ENCODE data around the gene RHEB.

The RHEB gene

DNA sequence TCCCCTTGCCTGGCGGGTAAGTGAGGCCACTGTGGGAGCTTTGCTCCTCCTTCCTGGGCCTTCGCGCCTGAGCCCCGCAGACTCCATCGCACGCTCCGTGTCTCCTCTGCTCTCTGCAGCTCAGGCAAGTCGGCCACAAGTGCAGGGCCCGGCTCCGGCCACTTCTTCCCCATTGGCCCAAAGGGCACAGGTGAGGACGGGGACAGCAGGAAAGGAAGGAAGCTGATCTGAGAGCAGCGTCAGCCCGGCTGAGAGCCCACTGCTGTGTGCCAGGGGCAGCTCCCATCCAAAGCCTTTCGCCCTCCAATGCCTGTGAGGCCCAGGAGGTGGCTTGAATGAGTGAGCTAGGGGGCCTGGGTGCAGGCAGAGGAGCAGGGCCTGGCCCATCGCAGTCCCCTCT is 33.7 kb upstream of the RHEB start:
- H3K27ac ChIP-seq, result no peak overlapping the region
- H3K4me3 ChIP-seq, result no peak overlapping the region
- TF ChIP-seq, protein P1, sequence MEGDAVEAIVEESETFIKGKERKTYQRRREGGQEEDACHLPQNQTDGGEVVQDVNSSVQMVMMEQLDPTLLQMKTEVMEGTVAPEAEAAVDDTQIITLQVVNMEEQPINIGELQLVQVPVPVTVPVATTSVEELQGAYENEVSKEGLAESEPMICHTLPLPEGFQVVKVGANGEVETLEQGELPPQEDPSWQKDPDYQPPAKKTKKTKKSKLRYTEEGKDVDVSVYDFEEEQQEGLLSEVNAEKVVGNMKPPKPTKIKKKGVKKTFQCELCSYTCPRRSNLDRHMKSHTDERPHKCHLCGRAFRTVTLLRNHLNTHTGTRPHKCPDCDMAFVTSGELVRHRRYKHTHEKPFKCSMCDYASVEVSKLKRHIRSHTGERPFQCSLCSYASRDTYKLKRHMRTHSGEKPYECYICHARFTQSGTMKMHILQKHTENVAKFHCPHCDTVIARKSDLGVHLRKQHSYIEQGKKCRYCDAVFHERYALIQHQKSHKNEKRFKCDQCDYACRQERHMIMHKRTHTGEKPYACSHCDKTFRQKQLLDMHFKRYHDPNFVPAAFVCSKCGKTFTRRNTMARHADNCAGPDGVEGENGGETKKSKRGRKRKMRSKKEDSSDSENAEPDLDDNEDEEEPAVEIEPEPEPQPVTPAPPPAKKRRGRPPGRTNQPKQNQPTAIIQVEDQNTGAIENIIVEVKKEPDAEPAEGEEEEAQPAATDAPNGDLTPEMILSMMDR (IDR thresholded peaks at IDR 0.05), result no peak
- no peak for DNase-seq (ENCODE audit: low spot score)

DNA sequence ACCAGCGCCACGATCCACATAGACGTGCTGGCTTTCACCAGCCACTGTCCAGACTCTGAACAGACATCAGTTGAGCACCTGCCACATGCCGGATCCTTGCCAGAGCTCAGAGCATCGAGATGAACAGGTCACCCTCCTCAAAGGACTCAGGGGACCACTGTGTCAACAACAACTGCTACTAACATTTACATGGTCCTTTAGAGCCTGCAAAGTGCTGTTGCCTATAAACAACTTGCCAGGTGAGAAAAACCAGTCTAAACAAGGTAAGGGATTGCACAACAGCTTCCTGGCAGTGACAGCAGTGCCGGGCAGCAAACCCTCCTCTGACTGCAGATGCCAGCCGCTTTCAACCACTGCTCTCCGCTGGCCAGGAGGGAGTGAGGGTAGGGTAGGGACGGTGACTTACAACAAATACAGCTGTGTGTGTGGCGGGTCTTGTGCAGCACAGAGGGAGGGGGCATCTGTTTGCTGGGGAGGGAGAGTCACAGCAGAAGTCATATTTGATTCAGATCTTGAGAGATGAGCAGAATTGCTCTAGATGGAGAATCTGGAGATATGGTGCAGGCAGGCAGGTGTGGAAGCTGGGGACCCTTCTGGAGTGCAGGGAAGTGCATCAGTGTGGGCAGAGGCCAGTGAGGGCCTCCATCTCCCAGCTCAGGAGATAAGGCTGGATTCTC is 32.8 kb upstream of the RHEB start:
- TF ChIP-seq, protein P1 (IDR thresholded peaks at IDR 0.05), result no peak
- Histone ChIP-seq H3K4me3 (no peak overlapping the region), H3K27ac (no peak overlapping the region)
- no peak for DNase-seq (ENCODE audit: low spot score)

DNA sequence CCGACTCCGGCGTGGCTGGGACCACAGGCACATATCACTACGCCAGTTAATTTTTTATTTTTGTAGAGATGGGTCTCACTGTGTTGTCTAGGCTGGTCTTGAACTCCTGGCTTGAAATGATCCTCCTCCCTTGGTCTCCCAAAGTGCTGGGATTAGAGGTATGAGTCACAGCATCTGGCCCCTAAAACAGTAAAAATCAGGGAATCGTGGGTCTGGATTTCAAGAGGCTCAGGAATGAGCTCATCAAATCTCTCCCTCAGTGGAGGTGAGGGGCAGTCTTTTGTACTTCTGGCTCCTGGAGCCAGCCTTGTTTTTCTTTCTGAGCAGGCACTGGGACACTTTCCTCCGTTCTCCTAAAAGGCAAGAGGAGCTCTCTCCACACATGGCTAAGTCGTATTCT is 32.1 kb upstream of the RHEB start:
- Histone ChIP-seq H3K4me3 (no peak overlapping the region), H3K27ac (no peak overlapping the region)
- no peak for DNase-seq (ENCODE audit: low spot score)
- TF ChIP-seq, protein P1 (IDR thresholded peaks at IDR 0.05), result no peak

DNA sequence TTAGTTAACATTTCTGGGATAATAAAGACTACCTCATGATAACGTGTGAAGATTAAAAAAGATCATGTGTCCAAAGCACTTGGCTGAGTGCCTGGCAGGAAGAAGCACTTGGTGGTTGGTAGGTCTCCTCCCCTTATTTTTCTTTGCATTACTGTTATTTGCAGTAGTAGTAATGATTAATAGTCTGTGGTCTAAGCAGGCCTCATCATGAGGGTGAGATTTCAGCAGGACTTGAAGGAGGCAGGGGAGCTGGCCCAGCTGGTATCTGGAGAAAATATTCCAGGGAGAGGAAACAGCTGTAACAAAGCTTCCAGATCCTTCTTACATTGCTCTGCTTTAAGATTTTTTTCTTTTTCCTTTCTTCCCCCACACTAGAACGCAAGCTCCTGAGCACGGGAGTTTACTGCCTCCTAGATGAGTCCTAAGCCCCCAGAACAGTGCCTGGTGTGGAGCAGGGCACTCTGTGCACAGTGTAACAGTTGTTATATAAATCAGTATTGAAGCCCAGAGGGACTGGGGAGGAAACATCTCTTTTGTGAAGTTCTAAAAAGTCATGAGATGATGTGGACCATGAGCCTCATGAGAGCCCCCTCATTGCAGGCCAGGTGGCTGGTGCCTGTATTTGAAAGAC is 31.1 kb upstream of the RHEB start:
- TF ChIP-seq, protein P1 (IDR thresholded peaks at IDR 0.05), result no peak
- H3K4me3 ChIP-seq, result no peak overlapping the region
- H3K27ac ChIP-seq, result no peak overlapping the region
- no peak for DNase-seq (ENCODE audit: low spot score)

DNA sequence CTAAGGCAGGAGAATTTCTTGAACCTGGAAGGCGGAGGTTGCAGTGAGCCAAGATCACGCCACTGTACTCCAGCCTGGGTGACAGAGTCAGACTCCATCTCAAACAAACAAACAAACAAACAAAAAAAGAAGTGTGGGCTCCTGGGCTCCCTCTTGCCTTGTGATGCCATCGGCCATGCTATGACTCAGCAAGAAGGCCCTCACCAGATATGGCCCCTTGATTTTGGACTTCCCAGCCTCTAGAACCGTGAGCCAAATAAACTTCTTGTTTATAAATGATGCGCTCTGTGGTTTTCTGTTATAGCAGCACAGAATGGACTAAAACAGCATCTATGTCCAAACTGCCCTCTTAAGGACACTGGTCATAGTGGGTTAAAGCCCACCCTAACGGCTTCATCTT is 29.9 kb upstream of the RHEB start:
- no peak overlapping the region for H3K27ac ChIP-seq
- TF ChIP-seq, protein P1 (IDR thresholded peaks at IDR 0.05), result no peak
- DNase-seq (ENCODE audit: low spot score), result no peak
- H3K4me3 ChIP-seq, result no peak overlapping the region

DNA sequence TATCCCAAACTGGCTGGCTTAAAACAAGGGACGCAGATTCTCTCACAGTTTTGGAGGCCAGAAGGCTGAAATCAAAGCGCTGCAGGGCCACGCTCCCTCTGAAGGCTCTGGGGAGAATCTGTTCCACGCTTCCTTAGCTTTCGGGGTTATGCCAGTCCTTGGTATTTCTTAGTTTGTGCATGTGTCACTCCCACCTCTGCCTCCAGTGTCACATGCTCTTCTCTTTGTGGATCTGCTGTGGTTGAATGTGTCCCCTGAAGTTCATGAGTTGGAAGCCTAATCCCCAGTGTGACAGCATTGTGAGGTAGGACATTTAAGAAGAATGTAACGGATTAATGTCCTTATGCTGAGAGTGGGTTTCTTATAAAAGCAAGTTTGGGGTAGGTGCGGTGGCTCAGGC is 29.4 kb upstream of the RHEB start:
- Histone ChIP-seq H3K27ac (no peak overlapping the region), H3K4me3 (no peak overlapping the region)
- TF ChIP-seq, protein P1 (IDR thresholded peaks at IDR 0.05), result no peak
- no peak for DNase-seq (ENCODE audit: low spot score)

DNA sequence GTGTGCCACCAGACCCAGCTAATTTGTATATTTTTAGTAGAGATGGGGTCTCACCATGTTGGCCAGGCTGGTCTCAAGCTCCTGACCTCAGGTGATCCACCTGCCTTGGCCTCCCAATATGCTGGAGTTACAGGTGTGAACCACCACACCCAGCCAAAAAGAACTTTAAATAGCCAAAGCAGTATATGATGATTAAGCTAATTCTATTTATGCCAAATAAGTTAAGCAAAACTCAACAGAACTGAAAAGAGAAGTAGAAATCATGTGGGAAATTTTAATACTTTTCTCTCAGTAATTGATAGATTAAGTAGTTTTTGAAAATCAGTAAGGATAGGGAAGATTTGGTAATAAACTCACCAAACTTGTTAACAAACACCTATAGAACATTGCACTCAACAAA is 24.5 kb upstream of the RHEB start:
- DNase-seq (ENCODE audit: low spot score), result no peak
- TF ChIP-seq, protein P1 (IDR thresholded peaks at IDR 0.05), result no peak
- H3K4me3 ChIP-seq, result no peak overlapping the region
- no peak overlapping the region for H3K27ac ChIP-seq
